Left lobe of liver (tissue), 2 donors: ENCODE measurements around the gene SECISBP2. TPM values are rescaled to one million over a fixed set of nuclear protein-coding genes. Genes with fewer than 3 reads are reported as not detected.

ENCODE experiments used
- ATAC-seq: fragments of 200-7000 bp; cut with Tn5 transposase; one replicate; pipeline ENCODE4 v1.9.1; 2020; ENCODE audit warnings: mild to moderate bottlenecking, moderate library complexity
- DNase-seq: peaks from one replicate; pipeline ENCODE4 v3.0.0-alpha.2; 2020; ENCODE audit warnings: low spot score
- total RNA-seq: library from RNA; stranded (reverse); gene quantifications from one replicate; pipeline ENCODE4 v1.2.1, GENCODE V29; 2021
- donor health status: DM: no; HTN: no; CAD: no; lungs with moderate emphysema.
- donor health status: DM: no; HTN: yes; CAD: no.

The SECISBP2 gene
- total RNA-seq, 1 donor from 2014 or later: 19.1 TPM

- ATAC-seq: no peak
- DNase-seq: no peak
Measured at GRCh38 chr9:89398621-89399020, 80.3 kb downstream of the SECISBP2 start.

DNA sequence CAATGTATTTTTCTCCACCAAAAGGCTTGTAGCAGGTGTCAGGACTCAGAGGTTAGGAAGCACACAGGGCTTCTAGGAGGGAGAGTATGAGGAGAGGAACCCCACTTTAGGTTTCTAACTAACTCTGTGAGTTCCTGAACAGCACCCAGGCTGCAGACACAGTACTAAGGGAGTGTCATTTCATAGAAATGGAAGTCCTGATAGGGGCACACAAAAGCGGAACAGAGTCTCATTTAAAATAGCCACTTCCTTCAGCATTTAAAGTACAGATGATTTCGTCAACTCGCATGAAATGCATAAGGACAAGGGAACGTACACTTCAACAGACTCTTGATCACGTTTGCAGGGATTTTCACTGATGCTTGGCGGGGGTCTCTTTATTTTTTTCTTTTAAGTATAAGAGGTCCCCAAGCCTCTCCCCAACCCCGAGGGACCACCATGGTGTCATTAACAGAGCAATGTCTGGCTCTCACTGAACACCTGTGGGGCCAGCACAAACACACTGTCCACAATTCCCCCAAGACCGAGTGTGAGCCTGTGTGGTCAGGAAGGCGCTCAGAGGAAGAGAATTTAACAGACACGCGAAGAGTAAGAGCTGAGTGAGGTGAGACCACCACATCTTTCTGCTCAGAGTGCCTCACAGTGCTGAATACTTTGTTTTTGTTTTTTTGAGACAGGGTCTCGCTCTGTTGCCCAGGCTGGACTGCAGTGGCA is 82.3 kb downstream of the SECISBP2 start:
- ATAC-seq (peak; percentile 42), DNase-seq (no peak)

- no peak for DNase-seq
Measured at GRCh38 chr9:89402695-89403427, 84.6 kb downstream of the SECISBP2 start.

GRCh38 chr9:89404074-89404473 is 85.8 kb downstream of the SECISBP2 start:
- DNase-seq (no peak), ATAC-seq (no peak)

More at GRCh38 chr9:89402695-89403427, 84.6 kb downstream of the SECISBP2 start:
- no peak for ATAC-seq

DNA sequence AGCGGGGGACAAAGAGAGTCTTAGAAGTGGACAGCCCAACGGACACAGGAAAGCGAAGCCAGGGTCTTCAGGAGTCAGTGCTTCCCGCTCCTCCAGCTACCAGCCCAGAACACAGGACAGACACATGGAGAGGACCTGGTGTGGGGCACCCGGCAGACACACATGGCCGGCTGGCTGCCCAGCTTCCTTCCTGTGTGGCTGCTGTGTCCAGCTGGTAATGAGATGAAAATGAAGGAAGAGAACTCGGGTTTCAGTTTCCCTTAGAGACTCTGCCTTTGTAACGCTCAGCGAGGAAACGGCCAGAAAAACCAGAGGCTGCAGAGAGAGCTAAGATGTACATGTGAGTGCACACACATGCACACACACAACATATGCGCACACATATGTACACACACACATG is 87.5 kb downstream of the SECISBP2 start:
- DNase-seq (no peak), ATAC-seq (peak; percentile 53)

GRCh38 chr9:89407070-89407469 is 88.8 kb downstream of the SECISBP2 start:
- DNase-seq (no peak), ATAC-seq (no peak)

GRCh38 chr9:89408628-89409101 is 90.4 kb downstream of the SECISBP2 start:
- no peak for DNase-seq
- ATAC-seq: no peak

Other genes with a start within 250 kb of the SECISBP2 start
- 0.10 TPM for gene SHC3, start 139.7 kb upstream of the SECISBP2 start, total RNA-seq
- 4.4 TPM for gene CKS2, start 7.3 kb upstream of the SECISBP2 start, total RNA-seq
- 3.9 TPM for gene SEMA4D, start 179.6 kb downstream of the SECISBP2 start, total RNA-seq